H1 (cell line): ENCODE measurements around the gene DHX34. TPM values are rescaled to one million over a fixed set of nuclear protein-coding genes. Genes with fewer than 3 reads are reported as not detected.

ENCODE experiments used
- BCL11A ChIP-seq, 2 experiments: IDR thresholded peaks; one replicate each; pipeline ENCODE4 v1.6.1; 2011; ENCODE audit warnings: low read depth in 2 of 2, low read length in 2 of 2, mild to moderate bottlenecking in 2 of 2
- BRCA1 ChIP-seq: IDR thresholded peaks from 2 replicates; pipeline ENCODE4 v1.6.1; 2012; ENCODE audit warnings: low read depth, low read length, improper control_type of control experiment
- GABPA ChIP-seq: IDR thresholded peaks from 2 replicates; pipeline ENCODE4 v1.6.1; 2011; ENCODE audit warnings: mild to moderate bottlenecking, low read length, moderate library complexity, borderline replicate concordance; ENCODE audit not compliant: insufficient read depth
- KDM5A ChIP-seq: fragments of 200-600 bp; IDR thresholded peaks from 2 replicates; pipeline ENCODE4 v1.7.1; 2012; ENCODE audit warnings: mild to moderate bottlenecking, low read length, inconsistent platforms, mixed read lengths
- RAD21 ChIP-seq, 2 experiments: IDR thresholded peaks in 1 of 2; conservative IDR thresholded peaks in 1 of 2; 2 replicates each; pipeline ENCODE4 v1.6.1; 2011; ENCODE audit warnings: low read depth in 2 of 2, low read length in 2 of 2, improper control_type of control experiment in 1 of 2, inconsistent platforms in 1 of 2, mild to moderate bottlenecking in 1 of 2, moderate library complexity in 1 of 2
- polyA plus RNA-seq, 7 experiments: library from polyadenylated mRNA; depleted of rRNA in 3 of 7; stranded (reverse) in 5 of 7; unstranded in 2 of 7; fragments of >200 nt in 5 of 7; fragments of 200-250 nt in 2 of 7; gene quantifications; 1 replicate in 5 of 7; 2 replicates in 1 of 7; 4 replicates in 1 of 7; pipeline versions ENCODE4 v1.2.1 to v1.2.3, GENCODE V29; 2011 to 2013; ENCODE audit warnings: missing spikeins in 2 of 7, mixed read lengths in 2 of 7
- total RNA-seq: library from RNA; stranded (reverse); fragmentation: NEBNext Ultra II Directional; extraction: Animal tissue kit (Norgen Biotek cat#: 25700); gene quantifications from 2 replicates; pipeline ENCODE4 v1.2.1, GENCODE V29; 2021
- TF ChIP-seq, protein P1 (sequence below): fragments of 300-600 bp; sonication (generic); IDR thresholded peaks from 2 replicates; pipeline ENCODE4 v1.7.1; 2012; ENCODE audit warnings: low read length, moderate library complexity, mild to moderate bottlenecking, inconsistent platforms; ENCODE audit not compliant: insufficient replicate concordance
- TF ChIP-seq, protein P2 (sequence below): IDR thresholded peaks from 2 replicates; pipeline ENCODE4 v1.6.1; 2012; ENCODE audit warnings: low read length, inconsistent platforms

The DHX34 gene
- total and polyA plus RNA-seq, 2 of the 8 experiments (the other 6 are each of a cell fraction or from before 2014, with no cell fraction given) = 17.5 to 24.3 TPM

DNA sequence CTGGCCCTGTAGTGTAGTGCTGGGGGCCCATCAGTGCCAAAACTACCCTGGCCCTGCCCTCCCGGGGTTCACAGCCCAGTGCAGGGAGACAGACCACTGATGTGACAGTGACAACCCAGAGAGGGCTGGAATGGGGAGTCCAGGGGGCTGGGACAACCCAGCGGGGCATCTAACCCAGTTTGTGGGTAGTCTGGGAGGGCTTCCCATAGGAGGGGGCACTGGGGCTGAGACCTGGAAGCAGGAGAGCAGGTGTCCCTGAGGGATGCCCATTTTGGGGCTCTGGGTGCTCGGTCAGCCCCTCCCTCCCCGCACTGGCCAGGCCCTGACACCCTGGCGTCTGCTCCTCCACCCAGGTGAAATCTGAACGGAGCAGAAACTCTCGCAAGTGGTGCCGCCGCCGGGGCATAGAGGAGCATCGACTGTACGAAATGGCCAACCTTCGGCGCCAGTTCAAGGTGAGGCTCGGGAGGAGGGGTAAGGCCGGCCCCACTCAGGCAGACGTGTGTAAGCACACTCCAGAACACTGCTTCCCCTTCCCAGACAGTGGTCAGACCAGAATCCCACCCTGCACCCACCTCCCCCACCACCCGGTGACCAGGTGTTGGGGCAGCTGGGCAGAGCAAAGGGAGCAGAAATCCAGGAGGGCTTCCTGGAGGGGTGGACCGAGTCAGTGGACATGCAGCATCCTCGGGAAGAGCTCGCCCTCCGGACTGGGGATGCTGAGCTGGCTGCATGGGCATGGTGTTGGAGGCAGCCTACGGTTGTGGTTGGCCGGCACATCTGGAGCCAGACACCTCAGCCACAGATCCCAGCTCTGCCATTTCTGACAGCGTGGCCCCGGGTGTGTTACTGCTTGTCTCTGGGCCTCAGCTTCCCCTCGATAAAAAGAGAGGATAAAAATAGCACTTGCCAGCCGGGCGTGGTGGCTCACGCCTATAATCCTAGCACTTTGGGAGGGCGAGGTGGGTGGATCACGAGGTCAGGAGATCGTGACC, 24.4 kb downstream of the DHX34 start (continued):
- TF ChIP-seq, protein P1, sequence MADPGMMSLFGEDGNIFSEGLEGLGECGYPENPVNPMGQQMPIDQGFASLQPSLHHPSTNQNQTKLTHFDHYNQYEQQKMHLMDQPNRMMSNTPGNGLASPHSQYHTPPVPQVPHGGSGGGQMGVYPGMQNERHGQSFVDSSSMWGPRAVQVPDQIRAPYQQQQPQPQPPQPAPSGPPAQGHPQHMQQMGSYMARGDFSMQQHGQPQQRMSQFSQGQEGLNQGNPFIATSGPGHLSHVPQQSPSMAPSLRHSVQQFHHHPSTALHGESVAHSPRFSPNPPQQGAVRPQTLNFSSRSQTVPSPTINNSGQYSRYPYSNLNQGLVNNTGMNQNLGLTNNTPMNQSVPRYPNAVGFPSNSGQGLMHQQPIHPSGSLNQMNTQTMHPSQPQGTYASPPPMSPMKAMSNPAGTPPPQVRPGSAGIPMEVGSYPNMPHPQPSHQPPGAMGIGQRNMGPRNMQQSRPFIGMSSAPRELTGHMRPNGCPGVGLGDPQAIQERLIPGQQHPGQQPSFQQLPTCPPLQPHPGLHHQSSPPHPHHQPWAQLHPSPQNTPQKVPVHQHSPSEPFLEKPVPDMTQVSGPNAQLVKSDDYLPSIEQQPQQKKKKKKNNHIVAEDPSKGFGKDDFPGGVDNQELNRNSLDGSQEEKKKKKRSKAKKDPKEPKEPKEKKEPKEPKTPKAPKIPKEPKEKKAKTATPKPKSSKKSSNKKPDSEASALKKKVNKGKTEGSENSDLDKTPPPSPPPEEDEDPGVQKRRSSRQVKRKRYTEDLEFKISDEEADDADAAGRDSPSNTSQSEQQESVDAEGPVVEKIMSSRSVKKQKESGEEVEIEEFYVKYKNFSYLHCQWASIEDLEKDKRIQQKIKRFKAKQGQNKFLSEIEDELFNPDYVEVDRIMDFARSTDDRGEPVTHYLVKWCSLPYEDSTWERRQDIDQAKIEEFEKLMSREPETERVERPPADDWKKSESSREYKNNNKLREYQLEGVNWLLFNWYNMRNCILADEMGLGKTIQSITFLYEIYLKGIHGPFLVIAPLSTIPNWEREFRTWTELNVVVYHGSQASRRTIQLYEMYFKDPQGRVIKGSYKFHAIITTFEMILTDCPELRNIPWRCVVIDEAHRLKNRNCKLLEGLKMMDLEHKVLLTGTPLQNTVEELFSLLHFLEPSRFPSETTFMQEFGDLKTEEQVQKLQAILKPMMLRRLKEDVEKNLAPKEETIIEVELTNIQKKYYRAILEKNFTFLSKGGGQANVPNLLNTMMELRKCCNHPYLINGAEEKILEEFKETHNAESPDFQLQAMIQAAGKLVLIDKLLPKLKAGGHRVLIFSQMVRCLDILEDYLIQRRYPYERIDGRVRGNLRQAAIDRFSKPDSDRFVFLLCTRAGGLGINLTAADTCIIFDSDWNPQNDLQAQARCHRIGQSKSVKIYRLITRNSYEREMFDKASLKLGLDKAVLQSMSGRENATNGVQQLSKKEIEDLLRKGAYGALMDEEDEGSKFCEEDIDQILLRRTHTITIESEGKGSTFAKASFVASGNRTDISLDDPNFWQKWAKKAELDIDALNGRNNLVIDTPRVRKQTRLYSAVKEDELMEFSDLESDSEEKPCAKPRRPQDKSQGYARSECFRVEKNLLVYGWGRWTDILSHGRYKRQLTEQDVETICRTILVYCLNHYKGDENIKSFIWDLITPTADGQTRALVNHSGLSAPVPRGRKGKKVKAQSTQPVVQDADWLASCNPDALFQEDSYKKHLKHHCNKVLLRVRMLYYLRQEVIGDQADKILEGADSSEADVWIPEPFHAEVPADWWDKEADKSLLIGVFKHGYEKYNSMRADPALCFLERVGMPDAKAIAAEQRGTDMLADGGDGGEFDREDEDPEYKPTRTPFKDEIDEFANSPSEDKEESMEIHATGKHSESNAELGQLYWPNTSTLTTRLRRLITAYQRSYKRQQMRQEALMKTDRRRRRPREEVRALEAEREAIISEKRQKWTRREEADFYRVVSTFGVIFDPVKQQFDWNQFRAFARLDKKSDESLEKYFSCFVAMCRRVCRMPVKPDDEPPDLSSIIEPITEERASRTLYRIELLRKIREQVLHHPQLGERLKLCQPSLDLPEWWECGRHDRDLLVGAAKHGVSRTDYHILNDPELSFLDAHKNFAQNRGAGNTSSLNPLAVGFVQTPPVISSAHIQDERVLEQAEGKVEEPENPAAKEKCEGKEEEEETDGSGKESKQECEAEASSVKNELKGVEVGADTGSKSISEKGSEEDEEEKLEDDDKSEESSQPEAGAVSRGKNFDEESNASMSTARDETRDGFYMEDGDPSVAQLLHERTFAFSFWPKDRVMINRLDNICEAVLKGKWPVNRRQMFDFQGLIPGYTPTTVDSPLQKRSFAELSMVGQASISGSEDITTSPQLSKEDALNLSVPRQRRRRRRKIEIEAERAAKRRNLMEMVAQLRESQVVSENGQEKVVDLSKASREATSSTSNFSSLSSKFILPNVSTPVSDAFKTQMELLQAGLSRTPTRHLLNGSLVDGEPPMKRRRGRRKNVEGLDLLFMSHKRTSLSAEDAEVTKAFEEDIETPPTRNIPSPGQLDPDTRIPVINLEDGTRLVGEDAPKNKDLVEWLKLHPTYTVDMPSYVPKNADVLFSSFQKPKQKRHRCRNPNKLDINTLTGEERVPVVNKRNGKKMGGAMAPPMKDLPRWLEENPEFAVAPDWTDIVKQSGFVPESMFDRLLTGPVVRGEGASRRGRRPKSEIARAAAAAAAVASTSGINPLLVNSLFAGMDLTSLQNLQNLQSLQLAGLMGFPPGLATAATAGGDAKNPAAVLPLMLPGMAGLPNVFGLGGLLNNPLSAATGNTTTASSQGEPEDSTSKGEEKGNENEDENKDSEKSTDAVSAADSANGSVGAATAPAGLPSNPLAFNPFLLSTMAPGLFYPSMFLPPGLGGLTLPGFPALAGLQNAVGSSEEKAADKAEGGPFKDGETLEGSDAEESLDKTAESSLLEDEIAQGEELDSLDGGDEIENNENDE = no peak
- TF ChIP-seq, protein P2, sequence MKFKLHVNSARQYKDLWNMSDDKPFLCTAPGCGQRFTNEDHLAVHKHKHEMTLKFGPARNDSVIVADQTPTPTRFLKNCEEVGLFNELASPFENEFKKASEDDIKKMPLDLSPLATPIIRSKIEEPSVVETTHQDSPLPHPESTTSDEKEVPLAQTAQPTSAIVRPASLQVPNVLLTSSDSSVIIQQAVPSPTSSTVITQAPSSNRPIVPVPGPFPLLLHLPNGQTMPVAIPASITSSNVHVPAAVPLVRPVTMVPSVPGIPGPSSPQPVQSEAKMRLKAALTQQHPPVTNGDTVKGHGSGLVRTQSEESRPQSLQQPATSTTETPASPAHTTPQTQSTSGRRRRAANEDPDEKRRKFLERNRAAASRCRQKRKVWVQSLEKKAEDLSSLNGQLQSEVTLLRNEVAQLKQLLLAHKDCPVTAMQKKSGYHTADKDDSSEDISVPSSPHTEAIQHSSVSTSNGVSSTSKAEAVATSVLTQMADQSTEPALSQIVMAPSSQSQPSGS = no peak
- TF ChIP-seq BCL11A (IDR thresholded peaks at IDR 0.05; ENCODE audit: low read depth in 2 of 2, low read length in 2 of 2) = no peak
- no peak for TF ChIP-seq GABPA
- TF ChIP-seq BRCA1 = no peak
- no peak for TF ChIP-seq KDM5A
- no peak for TF ChIP-seq RAD21 (IDR thresholded peaks at IDR 0.05 in 1 of 2, conservative IDR thresholded peaks at IDR 0.05 in 1 of 2; ENCODE audit: low read depth in 2 of 2, low read length in 2 of 2)
